GM23248 (cell line): ENCODE results near the gene UCHL1.
"Not testable (repeated sequence)": the region's sequence is repeated elsewhere in the genome, so short reads cannot be mapped to it uniquely, and the experiment has no call there.

Experiments used
- EZH2 ChIP-seq: fragments of 200-600 bp; sonication (generic); IDR thresholded peaks from 2 replicates; pipeline ENCODE4 v1.6.1; 2018; ENCODE audit warnings: antibody characterized with exemption, mild to moderate bottlenecking; ENCODE audit not compliant: insufficient read depth, poor library complexity, severe bottlenecking
- EZH2phosphoT487 ChIP-seq: fragments of 200-600 bp; sonication (generic); IDR thresholded peaks from 2 replicates; pipeline ENCODE4 v1.6.1; 2018; ENCODE audit warnings: antibody characterized with exemption, moderate library complexity, mild to moderate bottlenecking, low read depth; ENCODE audit not compliant: insufficient read depth

GRCh38 chr4:41275931-41276330, 19.2 kb downstream of the UCHL1 start:
- TF ChIP-seq EZH2, EZH2phosphoT487: not testable (repeated sequence)
